ENCODE data around the gene RUNDC1.

Gene RUNDC1

DNA sequence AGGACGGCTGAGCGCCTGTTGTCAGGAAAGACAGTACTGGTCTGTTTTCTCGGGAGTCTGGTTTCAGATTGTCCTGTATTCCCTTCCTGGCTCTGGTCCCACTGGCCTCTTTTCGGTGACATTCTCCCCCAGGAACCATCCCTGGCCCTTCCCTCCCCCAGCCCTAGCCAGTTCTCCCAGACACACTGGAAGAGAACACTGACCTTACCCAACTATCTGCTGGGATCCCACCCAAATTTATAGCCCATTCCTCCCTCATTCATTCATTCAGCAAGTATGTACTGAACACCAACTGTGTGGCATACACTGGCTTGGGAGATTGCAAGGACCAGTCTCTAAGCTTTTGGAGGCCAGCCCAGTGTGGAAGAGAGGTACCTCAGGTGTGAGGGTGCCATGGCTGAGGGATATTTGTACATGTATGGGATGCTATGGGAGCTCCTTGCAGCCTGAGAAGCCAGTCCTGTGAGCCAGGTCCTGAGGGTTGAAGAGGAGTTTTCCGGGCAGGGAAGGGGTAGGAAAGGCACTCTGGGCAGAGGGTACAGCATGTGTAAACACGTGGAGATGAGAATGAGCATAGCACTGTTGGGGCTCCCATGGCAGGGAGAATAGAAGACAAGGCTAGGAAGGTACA is 49.9 kb downstream of the RUNDC1 start:
- Mint-ChIP-seq H3K4me1 (ENCODE audit: low read depth) (peaks cover 15% of the 10 kb centered on the region), H3K9me3 (no peaks in the 10 kb centered on the region), H3K27ac (no peak overlapping the region), H3K27me3 (peaks cover 6% of the 10 kb centered on the region), H3K4me3 (no peak overlapping the region), H3K36me3 (ENCODE audit: low read depth) (no peaks in the 10 kb centered on the region)
- intact Hi-C loops (cut with micrococcal nuclease): no loop called here

DNA sequence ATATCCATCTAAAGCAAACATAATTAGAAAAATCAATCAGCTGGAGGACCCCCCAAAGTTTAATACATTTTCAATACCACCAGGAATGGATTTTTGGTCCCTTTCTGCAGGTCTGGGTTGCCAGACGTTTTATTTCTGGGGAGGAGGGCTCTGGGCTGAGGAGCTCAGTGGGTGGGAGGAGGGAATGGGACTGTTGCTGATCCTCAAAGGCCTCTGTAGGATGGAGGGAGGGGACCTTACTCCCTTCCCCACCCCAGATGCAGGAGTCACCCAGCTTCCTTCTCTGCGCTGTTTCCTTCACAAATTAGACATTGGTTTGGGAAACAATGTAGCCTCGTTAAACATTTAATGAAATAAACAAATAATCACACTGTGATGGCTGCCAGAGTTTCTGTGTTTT is 51.3 kb downstream of the RUNDC1 start:
- no peaks in the 10 kb centered on the region for H3K36me3 Mint-ChIP-seq (ENCODE audit: low read depth)
- no peak overlapping the region for H3K27ac Mint-ChIP-seq
- intact Hi-C loops (cut with micrococcal nuclease): no loop called here
- no peak overlapping the region for H3K4me3 Mint-ChIP-seq
- H3K9me3 Mint-ChIP-seq: no peaks in the 10 kb centered on the region
- peaks cover 12% of the 10 kb centered on the region for H3K4me1 Mint-ChIP-seq (ENCODE audit: low read depth)
- peaks cover 3% of the 10 kb centered on the region for H3K27me3 Mint-ChIP-seq

DNA sequence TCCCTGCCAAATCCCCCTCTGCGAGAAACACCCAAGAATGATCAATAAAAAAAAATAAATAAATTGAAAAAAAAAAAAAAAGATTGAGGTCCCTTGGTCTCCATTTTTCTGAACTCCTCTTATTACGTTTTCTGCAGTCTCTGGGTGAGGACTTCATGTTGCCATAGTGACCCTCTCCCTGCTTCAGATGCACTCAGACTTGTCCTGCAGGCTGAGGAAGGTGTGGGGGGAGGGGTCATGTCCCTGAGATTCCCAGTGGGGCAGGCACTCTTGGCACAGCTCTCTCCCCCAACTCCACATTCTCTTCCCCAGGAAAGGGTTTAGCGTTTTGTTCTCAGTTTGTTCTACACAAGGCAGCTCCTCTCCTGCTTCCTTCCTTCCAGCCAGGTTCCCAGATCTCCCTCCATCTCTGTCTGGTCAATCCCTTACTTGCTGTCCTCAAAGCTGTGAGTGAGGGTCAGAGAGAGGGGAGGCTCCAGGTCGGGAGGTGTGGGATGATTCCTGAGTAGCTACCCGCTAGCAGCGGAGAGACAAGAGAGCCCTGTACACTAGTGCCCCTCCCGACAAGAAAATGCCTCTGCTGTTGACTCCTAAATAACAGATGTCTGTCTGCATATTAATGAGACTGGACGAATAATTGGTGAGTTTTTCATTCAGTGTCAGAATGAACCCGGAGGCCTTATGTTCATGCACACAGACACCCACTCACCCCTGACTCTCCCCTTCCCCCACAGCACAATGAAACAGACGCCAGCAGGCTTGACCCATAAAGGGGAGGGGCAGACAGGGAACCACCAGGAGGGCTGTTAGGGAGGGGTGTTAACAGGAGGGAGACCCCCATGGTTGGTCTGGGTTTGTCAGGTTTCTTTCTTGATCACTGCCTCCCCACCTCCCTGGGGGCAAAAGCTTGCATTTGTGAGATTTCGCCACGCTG is 53.9 kb downstream of the RUNDC1 start:
- H3K36me3 Mint-ChIP-seq (ENCODE audit: low read depth): no peaks in the 10 kb centered on the region
- H3K27ac Mint-ChIP-seq: no peak overlapping the region
- no peaks in the 10 kb centered on the region for H3K27me3 Mint-ChIP-seq
- H3K4me1 Mint-ChIP-seq (ENCODE audit: low read depth): peaks cover 2% of the 10 kb centered on the region
- intact Hi-C loops (cut with micrococcal nuclease): no loop called here
- no peaks in the 10 kb centered on the region for H3K9me3 Mint-ChIP-seq
- H3K4me3 Mint-ChIP-seq: no peak overlapping the region

DNA sequence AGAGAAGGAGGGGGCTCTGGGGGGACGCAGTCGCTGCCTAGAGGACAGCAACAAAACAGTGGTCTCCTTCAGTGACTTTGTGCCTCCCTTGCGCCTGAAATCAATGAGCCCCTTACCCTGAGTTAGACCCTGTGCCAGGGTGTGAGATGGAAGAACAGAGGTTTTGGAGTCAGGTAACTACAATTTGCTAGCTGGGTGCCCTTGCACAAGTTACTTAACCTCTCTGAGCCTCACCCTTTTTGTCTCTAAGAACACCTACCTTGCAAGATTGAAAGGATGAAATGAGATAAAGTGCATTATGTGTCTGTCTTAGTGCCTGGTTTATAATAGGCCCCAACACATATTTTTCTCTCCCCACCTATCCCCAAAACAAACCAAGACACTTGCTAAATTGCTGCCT is 54.5 kb downstream of the RUNDC1 start:
- Mint-ChIP-seq H3K4me3 (no peak overlapping the region), H3K9me3 (no peaks in the 10 kb centered on the region), H3K4me1 (ENCODE audit: low read depth) (no peaks in the 10 kb centered on the region), H3K27me3 (no peaks in the 10 kb centered on the region), H3K27ac (no peak overlapping the region), H3K36me3 (ENCODE audit: low read depth) (no peaks in the 10 kb centered on the region)
- intact Hi-C loops (cut with micrococcal nuclease): no loop called here

DNA sequence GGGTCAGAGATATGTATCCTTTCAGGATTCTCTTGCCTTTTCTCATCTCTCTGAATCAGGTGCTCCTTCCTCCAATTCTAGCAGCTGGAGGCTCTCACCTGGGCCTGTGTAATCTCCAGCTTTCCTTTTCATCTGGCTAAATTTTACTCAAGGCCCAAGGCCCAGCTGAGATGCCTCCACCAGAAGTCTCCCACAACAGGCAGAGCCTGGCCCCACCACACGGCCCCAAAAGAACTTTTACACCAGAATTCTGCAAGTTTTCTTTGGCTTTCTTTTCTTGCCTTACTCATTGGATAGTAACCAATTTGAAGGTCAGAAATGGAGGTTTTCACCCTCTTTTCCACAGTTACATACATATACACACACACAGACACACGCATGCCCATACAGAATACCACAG is 59.3 kb downstream of the RUNDC1 start:
- no peaks in the 10 kb centered on the region for H3K9me3 Mint-ChIP-seq
- H3K36me3 Mint-ChIP-seq (ENCODE audit: low read depth): no peaks in the 10 kb centered on the region
- no peak overlapping the region for H3K4me3 Mint-ChIP-seq
- H3K27me3 Mint-ChIP-seq: no peaks in the 10 kb centered on the region
- intact Hi-C loops (cut with micrococcal nuclease): no loop called here
- H3K4me1 Mint-ChIP-seq (ENCODE audit: low read depth): no peaks in the 10 kb centered on the region
- H3K27ac Mint-ChIP-seq: no peak overlapping the region

DNA sequence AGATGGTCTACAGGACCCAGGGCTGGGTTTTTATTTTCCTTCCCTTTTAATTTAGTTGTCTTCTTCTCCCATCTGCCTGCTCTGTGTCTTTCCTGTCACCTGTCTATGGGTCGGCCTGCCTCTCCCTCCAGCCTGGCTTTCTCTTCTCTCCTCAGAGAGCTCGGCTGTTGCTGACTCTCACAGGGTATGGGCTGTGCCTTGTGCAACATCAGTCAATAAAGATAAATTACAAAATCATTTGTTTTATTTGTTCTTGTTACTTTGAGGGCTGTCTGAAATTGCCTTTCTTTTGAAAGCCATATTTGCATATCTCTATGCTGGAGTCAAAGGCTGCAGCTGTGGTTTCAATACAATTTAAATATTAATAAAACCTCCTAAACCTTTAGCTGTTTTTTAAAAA is 60.3 kb downstream of the RUNDC1 start:
- H3K27ac Mint-ChIP-seq: no peak overlapping the region
- H3K36me3 Mint-ChIP-seq (ENCODE audit: low read depth): no peaks in the 10 kb centered on the region
- H3K4me1 Mint-ChIP-seq (ENCODE audit: low read depth): no peaks in the 10 kb centered on the region
- H3K4me3 Mint-ChIP-seq: no peak overlapping the region
- intact Hi-C loops (cut with micrococcal nuclease): no loop called here
- H3K9me3 Mint-ChIP-seq: no peaks in the 10 kb centered on the region
- H3K27me3 Mint-ChIP-seq: no peaks in the 10 kb centered on the region

DNA sequence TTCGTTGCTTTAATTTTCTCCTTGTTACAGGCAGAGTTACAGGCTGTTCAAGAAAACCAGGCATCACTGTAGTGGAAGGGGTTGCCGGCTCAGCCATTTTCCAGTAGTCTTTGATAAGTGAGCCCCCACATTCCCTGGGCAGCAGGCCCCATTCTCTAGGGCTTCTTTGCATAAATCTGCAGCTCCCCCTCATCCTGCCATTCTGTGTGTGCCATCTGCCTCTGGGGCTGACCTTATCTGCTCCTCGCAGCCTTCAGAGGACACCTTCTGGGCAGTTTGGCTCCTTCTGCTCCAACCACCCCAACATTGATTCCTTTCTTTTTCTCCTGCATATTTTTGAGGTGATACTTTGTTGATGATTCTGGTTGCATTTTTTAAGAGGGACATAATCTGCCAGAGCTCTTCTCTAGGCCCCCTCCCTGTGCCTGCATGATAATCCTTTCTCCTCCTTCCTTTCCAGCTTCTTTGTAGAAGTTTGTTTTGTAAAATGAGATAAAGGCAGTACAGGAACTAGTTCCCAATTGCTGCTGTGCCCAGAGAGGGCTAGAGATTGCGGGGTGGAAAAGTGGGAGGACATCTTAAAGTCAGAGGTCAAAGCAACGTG is 61.8 kb downstream of the RUNDC1 start:
- Mint-ChIP-seq H3K36me3 (ENCODE audit: low read depth) (no peaks in the 10 kb centered on the region), H3K27ac (no peak overlapping the region), H3K4me1 (ENCODE audit: low read depth) (no peaks in the 10 kb centered on the region), H3K9me3 (no peaks in the 10 kb centered on the region), H3K4me3 (no peak overlapping the region), H3K27me3 (no peaks in the 10 kb centered on the region)
- intact Hi-C loops (cut with micrococcal nuclease): no loop called here
